Measurements from ENCODE around the gene RUNX1.

Gene RUNX1

GRCh38 chr21:34818662-34819158, 230.4 kb downstream of the RUNX1 start:
- no peak for FAIRE-seq
- no peak for TF ChIP-seq POLR2A (IDR thresholded peaks at IDR 0.05; ENCODE audit: low read depth, low read length)
- no peak for TF ChIP-seq TAF1 (IDR thresholded peaks at IDR 0.05; ENCODE audit: borderline replicate concordance, low read depth, low read length)
- TF ChIP-seq POLR2AphosphoS5 (IDR thresholded peaks at IDR 0.05; ENCODE audit: low read depth, low read length): no peak
- no peak for DNase-seq (ENCODE audit: insufficient read length)

- no peak for TF ChIP-seq POLR2AphosphoS5 (IDR thresholded peaks at IDR 0.05; ENCODE audit: low read depth, low read length)
- DNase-seq (ENCODE audit: insufficient read length): no peak
- no peak for FAIRE-seq
Measured at GRCh38 chr21:34817821-34818661, 231.1 kb downstream of the RUNX1 start.

GRCh38 chr21:34815831-34816705, 233.0 kb downstream of the RUNX1 start:
- FAIRE-seq (no peak), DNase-seq (ENCODE audit: insufficient read length) (no peak)
- TF ChIP-seq TAF1 (IDR thresholded peaks at IDR 0.05; ENCODE audit: borderline replicate concordance, low read depth, low read length): no peak
- no peak for TF ChIP-seq POLR2AphosphoS5 (IDR thresholded peaks at IDR 0.05; ENCODE audit: low read depth, low read length)
- TF ChIP-seq POLR2A (IDR thresholded peaks at IDR 0.05; ENCODE audit: low read depth, low read length): no peak

GRCh38 chr21:34814529-34814951, 234.6 kb downstream of the RUNX1 start:
- FAIRE-seq (no peak), DNase-seq (ENCODE audit: insufficient read length) (no peak)
- TF ChIP-seq TAF1 (IDR thresholded peaks at IDR 0.05; ENCODE audit: borderline replicate concordance, low read depth, low read length) (no peak), POLR2A (IDR thresholded peaks at IDR 0.05; ENCODE audit: low read depth, low read length) (no peak), POLR2AphosphoS5 (IDR thresholded peaks at IDR 0.05; ENCODE audit: low read depth, low read length) (no peak)

GRCh38 chr21:34813266-34813894, 235.7 kb downstream of the RUNX1 start:
- no peak for TF ChIP-seq POLR2A (IDR thresholded peaks at IDR 0.05; ENCODE audit: low read depth, low read length)
- no peak for TF ChIP-seq POLR2AphosphoS5 (IDR thresholded peaks at IDR 0.05; ENCODE audit: low read depth, low read length)
- TF ChIP-seq TAF1 (IDR thresholded peaks at IDR 0.05; ENCODE audit: borderline replicate concordance, low read depth, low read length): no peak
- DNase-seq (ENCODE audit: insufficient read length) (no peak), FAIRE-seq (no peak)

- DNase-seq (ENCODE audit: insufficient read length): no peak
- FAIRE-seq: no peak
- TF ChIP-seq TAF1 (IDR thresholded peaks at IDR 0.05; ENCODE audit: borderline replicate concordance, low read depth, low read length) (no peak), POLR2A (IDR thresholded peaks at IDR 0.05; ENCODE audit: low read depth, low read length) (no peak), POLR2AphosphoS5 (IDR thresholded peaks at IDR 0.05; ENCODE audit: low read depth, low read length) (no peak)
Measured at GRCh38 chr21:34812504-34813265, 236.4 kb downstream of the RUNX1 start.

- no peak for DNase-seq (ENCODE audit: insufficient read length)
- no peak for TF ChIP-seq POLR2AphosphoS5 (IDR thresholded peaks at IDR 0.05; ENCODE audit: low read depth, low read length)
- TF ChIP-seq TAF1 (IDR thresholded peaks at IDR 0.05; ENCODE audit: borderline replicate concordance, low read depth, low read length): no peak
- no peak for TF ChIP-seq POLR2A (IDR thresholded peaks at IDR 0.05; ENCODE audit: low read depth, low read length)
- no peak for FAIRE-seq
Measured at GRCh38 chr21:34811368-34811767, 237.7 kb downstream of the RUNX1 start.

- FAIRE-seq: no peak
- TF ChIP-seq POLR2A (IDR thresholded peaks at IDR 0.05; ENCODE audit: low read depth, low read length): no peak
- TF ChIP-seq TAF1 (IDR thresholded peaks at IDR 0.05; ENCODE audit: borderline replicate concordance, low read depth, low read length): no peak
- no peak for TF ChIP-seq POLR2AphosphoS5 (IDR thresholded peaks at IDR 0.05; ENCODE audit: low read depth, low read length)
- no peak for DNase-seq (ENCODE audit: insufficient read length)
Measured at GRCh38 chr21:34810786-34811185, 238.3 kb downstream of the RUNX1 start.

GRCh38 chr21:34809822-34810221, 239.3 kb downstream of the RUNX1 start:
- DNase-seq (ENCODE audit: insufficient read length) (no peak), FAIRE-seq (no peak)
- TF ChIP-seq POLR2AphosphoS5 (IDR thresholded peaks at IDR 0.05; ENCODE audit: low read depth, low read length) (no peak), POLR2A (IDR thresholded peaks at IDR 0.05; ENCODE audit: low read depth, low read length) (no peak), TAF1 (IDR thresholded peaks at IDR 0.05; ENCODE audit: borderline replicate concordance, low read depth, low read length) (no peak)

GRCh38 chr21:34808569-34809204, 240.4 kb downstream of the RUNX1 start:
- DNase-seq (ENCODE audit: insufficient read length): no peak
- no peak for TF ChIP-seq POLR2AphosphoS5 (IDR thresholded peaks at IDR 0.05; ENCODE audit: low read depth, low read length)
- no peak for TF ChIP-seq POLR2A (IDR thresholded peaks at IDR 0.05; ENCODE audit: low read depth, low read length)
- no peak for TF ChIP-seq TAF1 (IDR thresholded peaks at IDR 0.05; ENCODE audit: borderline replicate concordance, low read depth, low read length)
- no peak for FAIRE-seq
